Right lobe of liver (tissue), 4 donors: ENCODE results near the gene PRH2.

ENCODE experiments used
- CTCF ChIP-seq, 4 donors: fragments of 200-600 bp in 3 of 4; fragments of 450-650 bp in 1 of 4; IDR thresholded peaks; one replicate each; pipeline versions ENCODE4 v1.5.1 to v1.8.0; 2016 to 2022; ENCODE audit warnings: antibody characterized with exemption in 4 of 4, mild to moderate bottlenecking in 2 of 4
- POLR2A ChIP-seq: fragments of 450-650 bp; IDR thresholded peaks from one replicate; pipeline ENCODE4 v1.6.1; 2017; ENCODE audit warnings: antibody characterized with exemption, mild to moderate bottlenecking
- donor health status: DM: no; HTN: no; CAD: no.
- donor health status: DM: no; HTN: no; CAD: no.
- donor health status: DM: no; HTN: yes; CAD: no.

- TF ChIP-seq CTCF (IDR thresholded peaks at IDR 0.05) (no peak), POLR2A (no peak)
These were observed 28.7 kb downstream of the PRH2 start for GRCh38 chr12:10957741-10958140.
